HK-2 (cell line): Measurements from ENCODE around the gene ETFA.
"Not testable (repeated sequence)": the region's sequence is repeated elsewhere in the genome, so short reads cannot be mapped to it uniquely, and the experiment has no call there.

Experiments used
- DNase-seq: peaks from one replicate; pipeline ENCODE4 v3.0.0-alpha.2; 2018; ENCODE audit not compliant: unreplicated experiment

Gene ETFA

DNA sequence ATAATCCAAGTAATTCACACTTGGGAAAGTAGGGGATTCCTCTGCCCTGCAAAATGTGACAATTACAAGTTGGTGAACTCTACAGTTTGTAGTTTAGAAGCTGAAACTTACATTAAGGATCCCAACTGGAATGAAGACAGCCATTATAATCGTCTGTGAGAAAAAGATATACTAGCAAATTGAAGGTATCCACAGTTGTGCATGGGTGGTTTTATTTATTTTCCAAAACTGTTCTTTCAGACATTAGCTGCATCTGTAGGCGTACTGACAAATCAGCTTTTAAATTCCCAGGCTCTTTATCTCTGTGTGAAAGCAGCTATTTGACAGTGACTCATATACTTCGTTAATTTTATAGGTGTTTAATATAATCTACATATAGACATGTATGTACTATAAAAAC, 12.8 kb upstream of the ETFA start:
- DNase-seq, result no peak

DNA sequence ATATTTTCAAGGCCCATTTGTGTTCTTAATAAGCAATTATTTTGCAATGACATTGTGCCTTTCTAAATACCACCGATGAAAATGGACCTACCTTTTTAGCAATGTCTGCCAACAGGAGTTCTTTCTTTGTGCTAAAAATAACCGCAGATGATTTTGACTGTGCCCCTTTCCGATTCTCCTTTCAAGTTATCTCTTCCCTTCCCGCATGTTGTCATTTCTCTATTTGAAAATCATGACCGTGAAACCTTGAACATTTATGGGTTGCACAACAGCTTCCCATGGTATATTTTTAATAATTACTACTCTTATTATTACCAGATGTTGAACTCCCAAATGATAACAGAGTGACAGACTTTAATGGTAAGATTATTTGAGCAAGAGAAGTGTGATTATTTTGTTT, 10.3 kb upstream of the ETFA start:
- no peak for DNase-seq

DNA sequence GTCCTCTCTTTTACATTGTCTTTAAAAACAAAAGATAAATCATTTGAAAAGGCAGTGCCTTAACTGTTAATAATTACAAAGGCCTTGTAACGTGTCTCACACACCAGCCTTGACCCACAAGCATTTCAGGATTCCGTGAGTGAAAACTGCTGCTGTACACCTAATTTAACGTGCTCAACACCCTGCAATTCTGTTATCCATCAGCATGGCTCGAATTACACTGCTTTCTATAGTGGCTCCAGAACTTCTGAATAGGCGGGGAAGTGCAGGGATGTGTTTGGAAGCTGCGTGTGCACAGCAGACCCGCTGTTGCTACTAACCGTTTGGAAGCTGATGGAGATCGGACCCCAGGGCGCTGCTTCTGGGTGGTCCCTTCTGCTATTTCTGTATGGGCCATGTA, 9.9 kb upstream of the ETFA start:
- no peak for DNase-seq

DNA sequence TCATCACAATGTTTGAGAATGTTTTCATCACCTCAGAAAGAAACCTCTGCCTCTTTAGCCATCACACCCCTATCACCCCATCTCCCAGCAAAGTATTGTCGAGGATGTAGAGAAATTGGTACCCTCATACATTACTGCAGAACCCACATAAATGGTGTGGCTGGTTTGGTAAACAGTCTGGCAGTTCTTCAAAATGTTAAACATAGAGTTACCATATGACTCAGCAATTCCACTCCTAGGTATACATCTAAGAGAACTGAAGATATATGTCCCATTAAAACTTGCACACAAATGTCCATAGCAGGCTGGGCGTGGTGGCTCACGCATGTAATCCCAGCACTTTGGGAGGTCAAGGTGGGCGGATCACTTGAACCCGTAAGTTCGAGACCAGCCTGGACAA, 8.7 kb upstream of the ETFA start:
- no peak for DNase-seq

DNA sequence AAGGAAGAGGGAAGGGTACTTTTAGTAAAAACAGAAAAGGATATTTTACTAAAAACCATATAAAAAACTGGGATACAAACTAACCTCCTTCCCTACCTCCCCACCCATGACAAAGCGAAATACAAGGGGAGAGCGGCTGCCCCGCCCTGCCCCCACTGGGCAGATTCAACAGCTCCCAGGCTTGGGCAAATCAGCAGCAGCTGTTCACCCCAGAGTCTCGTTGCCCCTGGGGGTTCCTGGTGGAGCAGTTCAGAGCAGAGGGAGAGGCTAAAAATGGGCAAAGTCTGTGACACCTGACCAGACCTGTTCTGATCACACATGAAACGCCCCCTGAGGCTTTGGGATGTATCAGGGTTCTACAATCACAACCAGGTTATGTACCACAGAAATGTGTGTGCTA, 2.5 kb upstream of the ETFA start:
- DNase-seq, result no peak

DNA sequence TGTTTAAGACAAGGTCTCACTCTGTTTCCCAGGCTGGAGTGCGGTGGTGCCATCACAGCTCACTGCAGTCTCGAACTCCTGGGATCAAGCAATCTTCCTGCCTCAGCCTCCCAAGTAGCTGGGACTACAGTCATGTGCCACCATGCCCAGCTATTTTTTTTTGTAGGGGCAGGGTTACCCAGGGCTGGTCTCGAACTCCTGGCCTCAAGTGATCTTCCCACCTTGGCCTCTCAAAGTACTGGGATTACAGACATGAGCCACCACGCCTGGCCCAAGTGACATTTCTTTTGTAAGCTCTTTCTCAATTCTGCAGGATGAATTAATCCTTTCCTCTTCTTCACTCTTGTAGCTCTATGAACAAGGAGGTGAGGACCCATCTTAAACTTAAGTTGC, 1.9 kb upstream of the ETFA start:
- not testable (repeated sequence) for DNase-seq

DNA sequence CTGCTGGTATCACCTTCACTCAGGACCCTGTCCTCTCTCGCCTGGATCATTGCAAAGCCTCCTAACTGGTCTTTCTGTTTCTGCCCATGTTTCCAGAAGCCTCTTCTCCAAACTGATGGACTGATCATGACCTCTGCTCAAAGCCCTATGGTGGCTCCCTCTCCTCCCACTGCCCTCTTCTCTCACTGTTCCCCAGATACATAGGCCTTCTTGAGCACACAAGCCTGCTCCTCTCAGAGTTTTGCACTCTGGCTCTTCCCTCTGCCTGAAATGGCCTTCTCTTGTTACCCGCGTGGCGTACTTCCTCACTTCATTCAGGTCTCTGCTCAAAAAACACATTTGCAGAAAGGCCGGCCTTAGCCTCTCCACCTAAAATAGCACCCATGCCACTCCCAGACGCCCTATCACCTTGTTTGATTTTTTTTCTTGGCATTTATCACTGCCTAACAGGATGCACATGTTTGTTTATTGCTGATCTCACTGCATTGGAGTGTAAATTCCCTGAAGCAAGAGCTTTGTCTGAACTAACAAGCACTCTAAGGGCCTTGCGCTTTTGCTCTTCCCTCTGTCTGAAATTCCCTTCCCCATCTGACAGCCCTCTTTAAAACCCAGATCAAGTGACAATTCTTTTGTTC, 1.4 kb upstream of the ETFA start:
- DNase-seq, result no peak

DNA sequence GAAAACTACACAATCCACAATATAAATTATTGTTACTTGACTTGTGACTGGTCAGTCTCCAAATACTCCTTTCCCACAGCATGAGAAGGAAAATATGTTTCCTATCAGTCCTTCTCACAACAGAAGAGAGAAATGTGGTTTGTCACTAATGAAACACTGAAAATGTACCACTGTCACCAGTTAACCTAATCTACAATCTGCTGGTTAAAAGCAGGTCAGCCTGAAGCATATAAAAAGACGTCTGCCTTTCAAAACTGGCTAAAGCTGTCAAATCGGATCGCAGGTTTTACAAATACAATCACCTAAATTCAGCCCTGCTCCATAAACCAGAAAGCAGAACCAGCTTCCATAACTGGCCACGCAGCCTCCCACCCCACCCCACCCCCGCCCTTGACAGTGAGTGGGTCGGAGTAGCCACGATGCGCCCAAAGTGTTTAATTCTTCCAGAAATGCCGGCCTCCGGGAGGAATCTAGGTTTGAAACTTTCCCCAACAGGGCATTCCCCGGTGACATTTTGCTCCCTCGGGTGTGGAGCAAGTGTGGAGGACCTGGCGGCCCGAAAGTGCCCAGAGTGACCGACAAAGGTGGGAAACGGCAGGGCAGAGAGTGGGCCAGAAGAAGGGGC, 682 bp downstream of the ETFA start:
- DNase-seq, result peak; percentile 24

DNA sequence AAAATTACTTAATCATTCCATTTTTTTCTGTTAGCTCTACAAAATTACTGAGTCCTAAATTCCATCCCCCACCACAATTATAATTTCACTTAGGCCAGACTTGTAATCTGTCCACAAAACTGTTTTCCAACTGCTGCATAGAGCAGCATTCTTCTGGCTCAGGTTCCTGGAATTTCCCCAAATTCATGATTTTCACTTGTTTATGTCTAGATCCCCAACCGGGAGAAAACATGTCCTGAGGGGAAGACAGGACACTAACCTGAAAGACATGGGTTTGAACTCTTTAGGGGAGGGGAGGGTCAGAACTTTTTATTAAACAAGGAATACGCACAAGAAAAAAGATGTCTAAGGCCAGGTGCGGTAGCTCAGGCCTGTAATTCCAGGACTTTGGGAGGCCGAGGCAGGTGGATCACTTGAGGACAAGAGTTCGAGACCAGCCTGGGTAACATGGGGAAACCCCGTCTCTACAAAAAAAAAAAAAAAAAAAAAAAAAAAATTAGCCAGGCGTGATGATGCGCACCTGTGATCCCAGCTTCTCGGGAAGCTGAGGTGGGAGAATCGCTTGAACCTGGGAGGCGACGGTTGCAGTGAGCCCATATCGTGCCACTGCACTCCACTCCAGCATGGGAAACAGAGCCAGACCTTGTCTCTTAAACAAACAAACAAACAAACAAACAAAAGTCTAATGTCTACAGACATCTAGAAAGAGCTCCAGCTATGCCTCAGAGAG, 1.5 kb downstream of the ETFA start:
- no peak for DNase-seq

DNA sequence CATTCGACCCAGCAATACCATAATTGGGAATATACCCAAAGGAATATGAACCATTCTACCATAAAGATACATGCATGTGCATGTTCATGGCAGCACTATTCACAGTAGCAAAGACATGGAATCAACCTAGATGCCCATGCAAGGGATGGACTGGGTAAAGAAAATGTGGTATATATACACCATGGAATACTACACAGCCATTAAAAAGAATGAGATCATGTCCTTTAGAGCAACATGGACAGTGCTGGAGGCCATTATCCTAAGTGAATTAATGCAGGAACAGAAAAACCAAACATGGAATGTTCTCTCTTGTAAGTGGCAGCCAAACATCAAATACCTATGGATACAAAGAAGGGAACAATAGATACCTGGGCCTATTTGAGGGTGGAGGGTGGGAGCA, 7.4 kb downstream of the ETFA start:
- DNase-seq, result no peak

DNA sequence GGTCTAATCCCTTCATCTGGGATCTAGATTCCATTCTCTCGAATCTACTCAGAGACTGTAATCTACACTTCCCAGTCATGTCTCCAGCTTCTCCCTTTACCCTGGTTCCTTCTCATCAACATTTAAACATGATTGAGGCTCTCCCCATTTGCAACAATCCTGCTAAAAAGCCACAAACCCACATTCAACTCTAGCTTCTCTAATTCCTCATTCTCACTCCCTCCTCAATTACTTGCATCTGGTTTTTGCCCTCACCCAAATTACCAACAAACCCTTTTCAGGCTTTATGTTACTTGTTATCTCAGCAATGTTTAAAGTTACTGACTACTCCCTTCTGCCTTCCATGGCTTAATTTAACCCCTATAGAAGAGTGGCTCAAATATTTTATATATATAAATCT, 11.5 kb downstream of the ETFA start:
- no peak for DNase-seq

DNA sequence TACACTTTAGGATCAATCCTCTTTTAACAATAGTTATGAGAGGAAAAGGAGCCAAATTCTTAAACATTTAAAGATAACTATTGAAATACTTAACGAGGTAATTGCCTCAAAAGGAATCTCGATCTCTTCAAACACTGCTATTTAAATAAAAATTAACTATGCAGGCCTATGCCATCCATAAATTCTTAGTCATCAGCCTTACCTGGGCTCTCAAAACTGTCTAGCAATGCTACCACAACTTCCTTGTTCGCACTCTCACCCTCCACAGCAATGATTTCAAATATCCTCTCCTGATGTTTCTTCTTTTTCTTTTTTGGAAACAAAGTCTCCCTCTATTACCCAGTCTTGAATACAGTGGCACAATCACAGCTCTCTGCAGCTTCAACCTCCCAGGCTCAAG, 12.3 kb downstream of the ETFA start:
- DNase-seq, result no peak

DNA sequence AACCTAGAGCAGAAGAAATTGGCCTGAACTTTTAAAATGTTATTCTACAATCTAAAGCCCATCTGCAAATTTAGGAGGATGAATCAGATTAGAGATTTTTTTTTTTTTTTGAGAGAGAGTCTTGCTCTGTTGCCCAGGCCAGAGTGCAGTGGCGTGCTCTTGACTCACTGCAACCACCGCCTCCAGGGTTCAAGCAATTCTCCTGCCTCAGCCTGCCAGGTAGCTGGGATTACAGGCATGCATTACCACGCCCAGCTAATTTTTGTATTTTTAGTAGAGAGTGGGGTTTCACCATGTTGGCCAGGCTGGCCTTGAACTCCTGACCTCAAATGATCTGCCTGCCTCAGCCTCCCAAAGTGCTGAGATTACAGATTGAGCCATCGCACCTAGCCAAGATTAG, 13.3 kb downstream of the ETFA start:
- DNase-seq, result not testable (repeated sequence)

DNA sequence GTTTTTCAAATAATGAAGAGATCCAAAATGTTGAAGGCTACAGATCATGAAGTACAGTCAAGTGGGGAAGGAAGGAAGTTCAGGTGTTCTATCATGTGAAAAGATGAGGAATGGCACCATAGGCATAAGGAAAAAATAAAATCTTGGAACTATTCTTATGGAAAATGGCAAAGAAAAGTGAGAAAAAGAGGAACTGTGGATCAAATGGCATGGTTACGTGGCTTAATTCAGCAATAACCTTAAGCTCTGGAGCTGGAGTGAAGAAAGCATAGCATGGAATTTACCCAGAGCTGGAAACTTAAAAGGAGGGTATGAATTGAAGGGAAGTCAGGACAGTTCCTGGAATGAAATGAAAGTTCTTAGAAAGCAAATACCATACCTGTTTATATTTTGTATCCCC, 14.4 kb downstream of the ETFA start:
- DNase-seq, result no peak

DNA sequence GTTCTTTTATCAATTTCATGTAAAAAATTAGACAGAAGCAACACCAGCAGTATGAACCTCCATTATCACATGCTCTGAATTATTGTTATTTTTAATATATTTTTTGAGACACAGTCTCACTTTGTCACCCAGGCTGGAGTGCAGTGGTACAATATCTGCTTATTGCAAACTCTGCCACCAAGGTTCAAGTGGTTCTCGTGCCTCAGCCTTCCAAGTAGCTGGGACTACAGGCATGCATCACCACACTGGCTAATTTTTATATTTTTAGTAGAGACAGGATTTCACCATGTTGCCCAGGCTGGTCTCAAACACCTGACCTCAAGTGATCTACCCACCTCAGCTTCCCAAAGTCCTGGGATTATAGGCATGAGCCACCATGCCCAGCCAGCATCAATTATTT, 16.8 kb downstream of the ETFA start:
- not testable (repeated sequence) for DNase-seq

DNA sequence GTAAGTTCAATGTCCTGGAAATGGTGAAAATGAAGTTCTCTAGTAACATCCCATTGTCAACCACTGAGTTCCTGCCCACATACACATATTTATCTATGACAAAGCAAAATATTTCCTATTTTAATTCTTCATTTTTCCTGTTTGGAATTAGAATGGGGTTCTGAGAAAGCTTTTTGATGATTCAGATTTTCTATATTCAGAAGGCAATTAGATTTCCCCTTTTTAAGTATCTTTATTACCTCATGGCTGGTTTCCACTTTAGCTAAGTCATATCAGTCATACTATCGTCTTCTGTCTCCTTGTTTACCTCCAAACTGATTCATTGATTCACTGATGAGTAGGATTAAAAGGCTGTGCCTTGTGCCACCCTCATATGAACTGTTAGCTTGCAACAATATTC, 17.9 kb downstream of the ETFA start:
- no peak for DNase-seq

DNA sequence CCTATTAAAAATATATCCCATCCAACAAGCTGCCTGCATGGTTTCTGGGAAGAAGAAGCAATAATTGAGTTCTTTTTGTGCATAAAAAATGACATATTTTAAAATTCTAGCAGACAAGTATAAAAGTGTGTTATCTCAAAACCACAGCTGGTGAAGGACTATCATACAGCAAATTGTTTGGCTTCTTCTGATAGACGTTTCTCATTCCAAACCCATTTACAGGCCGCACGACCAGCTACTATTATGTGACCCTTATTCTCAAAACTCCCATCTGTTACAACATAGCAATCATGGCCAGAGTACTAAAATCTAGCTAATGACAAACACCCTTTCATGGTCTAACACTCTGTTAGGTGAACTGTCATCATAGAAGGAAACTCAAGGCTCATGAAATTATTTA, 21.7 kb downstream of the ETFA start:
- DNase-seq, result no peak

DNA sequence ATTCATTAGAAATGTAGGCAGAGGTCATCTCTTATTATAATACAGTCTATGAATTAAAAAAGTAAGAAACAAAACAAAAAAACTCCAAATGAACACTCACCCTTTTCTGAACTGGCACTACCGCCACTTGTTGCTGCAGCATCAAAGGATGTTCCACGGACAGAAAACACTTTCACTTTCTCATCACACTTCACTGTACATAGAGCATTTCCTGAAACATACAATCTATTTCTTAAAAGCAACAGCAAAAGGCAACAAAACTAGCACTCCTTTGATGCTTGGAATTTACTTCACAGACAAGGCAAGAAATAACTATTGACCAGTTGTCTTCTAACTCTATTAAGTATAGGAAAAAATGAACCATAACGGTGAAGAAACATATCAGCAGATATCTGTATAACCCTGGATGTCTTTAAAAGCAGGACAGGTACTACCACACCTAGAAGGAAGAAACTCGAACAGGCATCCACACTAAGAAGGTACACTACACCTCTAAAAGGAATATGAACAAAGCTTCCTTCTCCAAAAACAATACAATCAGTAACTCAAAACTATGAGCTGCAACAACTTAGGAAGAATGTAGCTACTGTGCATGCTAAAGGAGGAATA, 24.9 kb downstream of the ETFA start:
- DNase-seq, result no peak

DNA sequence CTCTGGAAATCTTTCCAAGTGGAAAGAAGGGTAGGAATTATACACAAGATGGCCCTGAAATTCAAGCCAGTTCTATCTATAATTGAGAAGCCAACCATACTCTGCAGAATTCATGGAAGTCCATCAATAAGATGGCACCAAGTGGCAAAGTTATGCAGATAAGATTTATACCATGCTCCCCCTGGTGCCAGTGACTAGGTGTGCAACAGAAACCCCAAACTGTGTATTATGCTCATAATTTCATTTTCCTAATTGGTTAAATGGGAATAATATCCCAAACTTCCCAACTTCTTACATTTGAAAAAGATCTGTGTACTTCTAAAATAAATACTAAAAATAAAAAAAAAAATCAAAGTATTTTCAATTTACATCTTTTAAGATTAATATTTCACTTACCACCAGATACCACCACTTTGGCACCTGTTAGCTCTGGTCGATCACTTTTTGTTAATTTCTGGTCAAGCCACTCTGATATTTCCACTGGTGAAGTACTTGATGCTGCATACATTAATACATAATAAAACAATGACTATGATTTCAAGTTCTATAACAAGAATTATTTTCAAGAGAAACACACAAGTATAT, 25.9 kb downstream of the ETFA start:
- no peak for DNase-seq

DNA sequence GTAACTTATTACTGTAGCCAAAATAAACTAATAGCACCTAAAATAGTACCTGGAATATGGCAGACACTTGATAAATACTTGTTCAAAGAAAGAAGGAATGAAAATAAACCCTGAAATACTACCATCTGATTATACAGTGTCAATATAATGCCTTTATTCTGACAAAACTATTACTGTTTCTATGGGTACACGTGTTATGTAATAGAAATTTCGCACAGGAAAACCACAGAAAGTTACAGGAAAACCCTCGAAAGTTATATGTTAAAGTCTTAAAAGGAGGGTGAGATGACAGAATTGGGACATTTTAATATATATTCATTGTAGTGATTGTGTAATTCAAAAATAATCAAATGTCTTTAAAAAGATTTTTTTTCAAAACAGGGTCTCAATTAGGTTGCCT, 28.8 kb downstream of the ETFA start:
- no peak for DNase-seq

DNA sequence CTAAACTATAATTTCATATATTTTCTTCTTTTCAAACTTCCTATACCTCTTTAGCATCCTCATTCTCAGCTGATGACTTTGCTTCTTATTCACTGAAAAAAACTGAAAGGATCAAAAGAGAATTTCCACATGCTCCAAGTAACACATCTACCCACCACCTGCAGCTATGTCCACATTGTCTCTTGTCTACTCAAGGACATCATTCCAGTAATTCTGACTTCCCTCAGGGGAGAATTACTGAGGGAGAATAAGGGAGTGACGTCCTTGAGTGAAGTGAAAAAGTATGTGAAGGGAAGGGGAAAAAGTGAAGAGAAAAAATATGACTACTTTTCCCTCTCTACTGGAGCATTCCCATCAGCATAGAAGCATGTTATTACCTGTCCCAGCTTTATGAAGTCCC, 32.6 kb downstream of the ETFA start:
- no peak for DNase-seq

DNA sequence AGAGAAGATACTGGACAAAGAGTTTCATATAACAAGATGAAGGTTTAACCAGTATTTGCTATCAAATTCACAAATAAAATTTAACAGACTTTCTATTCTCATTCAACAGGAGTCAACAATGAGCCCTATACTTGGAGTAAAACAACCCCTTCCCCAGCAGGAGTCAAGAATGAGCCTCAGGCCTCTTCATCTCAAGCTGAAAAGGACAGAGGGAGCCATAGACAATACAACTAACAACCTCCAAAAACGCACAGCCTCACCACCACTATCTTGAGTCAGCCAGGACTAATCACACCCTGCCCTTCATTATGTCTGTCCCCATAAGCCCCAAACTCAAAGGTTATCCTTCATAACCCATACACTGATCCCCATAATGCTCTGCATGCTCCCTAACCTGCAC, 36.4 kb downstream of the ETFA start:
- DNase-seq, result no peak

DNA sequence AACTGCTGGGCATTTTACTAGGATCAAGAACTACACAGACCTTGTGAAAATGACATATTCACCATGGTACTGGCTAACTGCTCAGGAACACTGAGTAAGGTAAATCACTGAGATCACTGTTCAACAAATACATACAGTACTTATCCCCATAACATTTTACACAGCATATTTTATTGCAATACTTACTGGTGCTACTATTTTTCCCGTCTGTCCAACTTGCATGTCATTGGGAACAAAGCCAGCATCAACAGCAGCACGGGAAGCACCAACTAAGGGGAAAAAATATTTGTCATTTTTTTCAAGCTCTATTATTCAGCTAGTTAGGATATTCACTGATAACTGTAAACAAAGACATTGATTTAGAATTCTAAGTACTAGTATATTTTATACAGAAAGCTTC, 37.0 kb downstream of the ETFA start:
- no peak for DNase-seq
